Astrocyte (in vitro differentiated cells and primary cell): ENCODE measurements around the gene POU2F1. TPM values are rescaled to one million over a fixed set of nuclear protein-coding genes. Genes with fewer than 3 reads are reported as not detected.

Experiments
- DNase-seq: peaks from one replicate; pipeline ENCODE4 v3.0.0-alpha.2; 2010; ENCODE audit warnings: low read depth
- FAIRE-seq: peaks from 2 replicates; lab custom pipeline; 2011; peaks lifted over from hg19 to GRCh38; lab: Jason Lieb, UNC
- H2AFZ ChIP-seq: 2 replicates; pipeline ENCODE4 v1.6.0; 2012; ENCODE audit warnings: low read depth, low read length, inconsistent platforms
- H3K27ac ChIP-seq: 2 replicates; pipeline ENCODE4 v1.5.1; 2011; ENCODE audit warnings: low read depth, low read length, inconsistent platforms
- H3K27me3 ChIP-seq: 2 replicates; pipeline ENCODE4 v1.6.0; 2011; ENCODE audit warnings: low read length, inconsistent platforms; ENCODE audit not compliant: insufficient read depth
- H3K36me3 ChIP-seq: 2 replicates; pipeline ENCODE4 v1.5.1; 2011; ENCODE audit warnings: low read length, inconsistent platforms; ENCODE audit not compliant: insufficient read depth
- H3K4me1 ChIP-seq: 2 replicates; pipeline ENCODE4 v1.5.1; 2011; ENCODE audit warnings: low read length, inconsistent platforms; ENCODE audit not compliant: insufficient read depth
- H3K4me2 ChIP-seq: 2 replicates; pipeline ENCODE4 v1.6.0; 2012; ENCODE audit warnings: low read length, inconsistent platforms
- H3K4me3 ChIP-seq: 2 replicates; pipeline ENCODE4 v1.5.1; 2011; ENCODE audit warnings: low read depth, mild to moderate bottlenecking, low read length, inconsistent platforms; ENCODE audit not compliant: insufficient read depth
- H3K79me2 ChIP-seq: 2 replicates; pipeline ENCODE4 v1.6.0; 2012; ENCODE audit warnings: mild to moderate bottlenecking, low read length, inconsistent platforms; ENCODE audit not compliant: insufficient read depth
- H3K9ac ChIP-seq: 2 replicates; pipeline ENCODE4 v1.6.0; 2012; ENCODE audit warnings: mild to moderate bottlenecking, low read length, inconsistent platforms
- H3K9me3 ChIP-seq: 2 replicates; pipeline ENCODE4 v1.5.1; 2012; ENCODE audit warnings: low read depth, mild to moderate bottlenecking, low read length, inconsistent platforms; ENCODE audit not compliant: insufficient read depth
- H4K20me1 ChIP-seq: 2 replicates; pipeline ENCODE4 v1.6.0; 2012; ENCODE audit warnings: low read length, inconsistent platforms; ENCODE audit not compliant: insufficient read depth
- H3K27ac Mint-ChIP-seq: one replicate; pipeline ENCODE4 v1.8.0; 2021; ENCODE audit warnings: mild to moderate bottlenecking, mixed read lengths; ENCODE audit not compliant: unreplicated experiment
- H3K27me3 Mint-ChIP-seq: one replicate; pipeline ENCODE4 v1.8.0; 2021; ENCODE audit warnings: low read depth, mixed read lengths; ENCODE audit not compliant: unreplicated experiment
- H3K36me3 Mint-ChIP-seq: one replicate; pipeline ENCODE4 v1.8.0; 2021; ENCODE audit warnings: low read depth, mixed read lengths; ENCODE audit not compliant: unreplicated experiment
- H3K4me1 Mint-ChIP-seq: one replicate; pipeline ENCODE4 v1.8.0; 2021; ENCODE audit warnings: low read depth, mixed read lengths; ENCODE audit not compliant: unreplicated experiment
- H3K4me3 Mint-ChIP-seq: one replicate; pipeline ENCODE4 v1.8.0; 2021; ENCODE audit warnings: mild to moderate bottlenecking, moderate library complexity, mixed read lengths; ENCODE audit not compliant: unreplicated experiment
- H3K9me3 Mint-ChIP-seq: one replicate; pipeline ENCODE4 v1.8.0; 2021; ENCODE audit warnings: mild to moderate bottlenecking, mixed read lengths; ENCODE audit not compliant: unreplicated experiment
- CTCF ChIP-seq: IDR thresholded peaks from 2 replicates; pipeline ENCODE4 v1.5.1; 2011; ENCODE audit warnings: low read depth, mild to moderate bottlenecking, inconsistent platforms, low read length, moderate library complexity; ENCODE audit not compliant: insufficient read depth
- EZH2 ChIP-seq: IDR thresholded peaks from 2 replicates; pipeline ENCODE4 v1.6.1; 2012; ENCODE audit warnings: mild to moderate bottlenecking, low read length, inconsistent platforms; ENCODE audit not compliant: insufficient read depth
- total RNA-seq: library from RNA; stranded (reverse); gene quantifications from 2 replicates; pipeline ENCODE4 v1.2.1, GENCODE V29; 2021

POU2F1 gene
- total RNA-seq, 1 donor from 2014 or later, result 21.7 TPM

DNA sequence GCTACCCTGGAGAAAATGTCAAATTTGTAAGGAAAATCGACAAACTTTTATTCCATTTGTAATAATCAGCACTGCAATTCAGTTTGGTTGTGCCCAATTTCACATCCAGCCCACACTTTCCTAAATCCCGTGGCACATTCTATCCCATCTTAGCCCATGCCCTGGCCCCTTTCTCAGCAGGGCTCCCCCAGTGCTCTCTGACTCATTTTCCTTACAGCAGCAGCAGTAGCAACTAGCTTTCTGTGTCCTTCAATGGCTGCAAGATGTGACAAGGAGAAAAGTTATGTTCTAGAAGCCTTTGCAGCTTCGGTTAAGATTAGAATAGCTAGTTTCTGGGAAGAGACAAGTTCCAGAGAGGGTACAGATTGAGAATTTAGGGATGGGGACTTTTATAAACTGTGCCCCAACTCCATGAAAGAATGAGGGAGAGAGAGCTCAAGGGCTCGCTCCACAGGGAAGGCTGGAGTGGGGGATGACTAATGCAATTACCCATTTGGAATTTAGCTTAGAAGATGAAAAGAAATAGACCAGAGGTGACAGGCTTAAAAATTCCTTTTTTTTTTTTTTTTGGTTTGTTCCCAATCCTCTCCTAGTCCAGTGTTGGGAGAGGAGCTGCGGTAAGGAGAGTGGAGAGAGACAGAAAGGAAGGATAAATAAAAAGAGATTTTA, 47.0 kb upstream of the POU2F1 start:
- Histone ChIP-seq H3K4me1 (peaks cover 14% of the 10 kb centered on the region), H3K4me2 (peak overlapping the region; percentile 82), H3K9ac (peak overlapping the region; percentile 8), H3K9me3 (no peaks in the 10 kb centered on the region), H3K4me3 (peak overlapping the region; percentile 17), H4K20me1 (no peaks in the 10 kb centered on the region), H3K27me3 (no peaks in the 10 kb centered on the region), H2AFZ (peak overlapping the region; percentile 21), H3K36me3 (no peaks in the 10 kb centered on the region), H3K27ac (peak overlapping the region; percentile 13), H3K79me2 (no peaks in the 10 kb centered on the region)
- DNase-seq (peak; percentile 64), FAIRE-seq (no peak)
- TF ChIP-seq CTCF, result no peak
- no peak for TF ChIP-seq EZH2
- no peaks in the 10 kb centered on the region for H3K9me3 Mint-ChIP-seq
- no peaks in the 10 kb centered on the region for H3K36me3 Mint-ChIP-seq
- no peaks in the 10 kb centered on the region for H3K27me3 Mint-ChIP-seq
- H3K4me3 Mint-ChIP-seq, result peak overlapping the region; percentile 40
- H3K27ac Mint-ChIP-seq, result peak overlapping the region; percentile 82
- H3K4me1 Mint-ChIP-seq, result peaks cover 41% of the 10 kb centered on the region

- H3K27ac Mint-ChIP-seq, result peak overlapping the region; percentile 58
- no peak overlapping the region for H3K4me2 ChIP-seq
- no peaks in the 10 kb centered on the region for H3K36me3 Mint-ChIP-seq
- H3K36me3 ChIP-seq, result no peaks in the 10 kb centered on the region
- TF ChIP-seq EZH2, result no peak
- TF ChIP-seq CTCF, result no peak
- H3K4me3 Mint-ChIP-seq, result no peak overlapping the region
- no peak overlapping the region for H3K9ac ChIP-seq
- peak; percentile 13 for DNase-seq
- no peak overlapping the region for H2AFZ ChIP-seq
- no peak overlapping the region for H3K4me3 ChIP-seq
- FAIRE-seq, result no peak
- no peaks in the 10 kb centered on the region for H3K9me3 Mint-ChIP-seq
- no peaks in the 10 kb centered on the region for H3K79me2 ChIP-seq
- no peaks in the 10 kb centered on the region for H4K20me1 ChIP-seq
- no peaks in the 10 kb centered on the region for H3K27me3 ChIP-seq
- peaks cover 33% of the 10 kb centered on the region for H3K4me1 Mint-ChIP-seq
- no peak overlapping the region for H3K27ac ChIP-seq
- peaks cover 5% of the 10 kb centered on the region for H3K27me3 Mint-ChIP-seq
- peaks cover 14% of the 10 kb centered on the region for H3K4me1 ChIP-seq
- H3K9me3 ChIP-seq, result no peaks in the 10 kb centered on the region
Observed at GRCh38 chr1:167175901-167176300, 44.8 kb upstream of the POU2F1 start.

GRCh38 chr1:167178831-167179230, 41.9 kb upstream of the POU2F1 start:
- H3K27ac Mint-ChIP-seq, result no peak overlapping the region
- Histone ChIP-seq H3K4me1 (peaks cover 7% of the 10 kb centered on the region), H3K4me3 (no peak overlapping the region), H4K20me1 (no peaks in the 10 kb centered on the region), H3K9ac (no peak overlapping the region), H2AFZ (no peak overlapping the region), H3K36me3 (no peaks in the 10 kb centered on the region), H3K79me2 (no peaks in the 10 kb centered on the region), H3K27ac (no peak overlapping the region), H3K27me3 (no peaks in the 10 kb centered on the region), H3K9me3 (no peaks in the 10 kb centered on the region), H3K4me2 (no peak overlapping the region)
- TF ChIP-seq CTCF (no peak), EZH2 (no peak)
- H3K4me3 Mint-ChIP-seq, result no peak overlapping the region
- H3K27me3 Mint-ChIP-seq, result peaks cover 7% of the 10 kb centered on the region
- FAIRE-seq, result no peak
- DNase-seq, result no peak
- H3K4me1 Mint-ChIP-seq, result peaks cover 16% of the 10 kb centered on the region
- H3K36me3 Mint-ChIP-seq, result no peaks in the 10 kb centered on the region
- H3K9me3 Mint-ChIP-seq, result no peaks in the 10 kb centered on the region
